ENCODE results near the gene RIOX2.
"Not testable (repeated sequence)": the region's sequence is repeated elsewhere in the genome, so short reads cannot be mapped to it uniquely, and the experiment has no call there.

The RIOX2 gene

GRCh38 chr3:97909830-97910229 lies 62.4 kb downstream of the RIOX2 start:
- not testable (repeated sequence) for DNase-seq

DNA sequence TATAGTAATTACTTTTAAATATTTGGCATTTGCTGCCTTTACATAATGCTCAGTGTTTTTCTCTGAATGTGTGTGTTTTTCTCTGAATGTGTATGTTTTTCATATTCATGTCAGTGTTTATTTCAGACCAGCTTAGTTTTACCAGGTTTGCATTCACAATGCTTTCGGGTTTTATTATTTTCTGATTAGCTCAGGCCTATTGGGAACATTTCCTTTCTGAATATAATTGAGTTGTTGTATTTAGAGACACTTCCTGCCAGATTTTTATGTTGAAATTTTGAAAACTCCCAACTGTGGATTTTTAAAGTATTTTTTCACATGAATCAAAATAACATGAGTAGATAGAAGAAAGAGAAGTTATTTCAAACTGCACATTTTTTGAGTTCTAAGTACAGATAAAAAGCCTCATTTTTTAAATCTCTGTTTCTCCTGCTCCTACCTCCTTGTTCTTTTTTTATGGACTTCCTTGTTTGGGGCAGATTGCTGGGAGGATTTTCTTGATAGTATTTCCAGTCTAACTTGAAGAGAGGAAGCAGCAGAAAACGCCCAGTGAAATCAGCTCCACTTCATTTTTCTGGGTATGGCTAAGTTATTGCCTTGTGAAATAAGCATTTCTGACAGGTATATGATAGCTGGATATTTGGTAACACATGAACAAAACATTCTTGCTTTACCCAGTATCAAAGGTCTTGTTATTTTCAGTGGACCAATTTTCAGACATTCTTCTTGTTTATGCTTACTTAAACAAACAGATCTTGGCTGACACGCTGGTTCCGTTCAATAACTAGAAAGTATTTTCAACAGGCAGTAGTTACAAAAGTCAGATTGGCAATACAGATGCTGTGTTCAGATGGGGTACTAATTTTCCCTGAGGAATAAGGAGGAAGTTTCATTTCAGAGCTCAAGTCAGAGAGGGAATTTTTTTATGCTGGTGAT lies 70.7 kb downstream of the RIOX2 start:
- DNase-seq, result no peak

DNA sequence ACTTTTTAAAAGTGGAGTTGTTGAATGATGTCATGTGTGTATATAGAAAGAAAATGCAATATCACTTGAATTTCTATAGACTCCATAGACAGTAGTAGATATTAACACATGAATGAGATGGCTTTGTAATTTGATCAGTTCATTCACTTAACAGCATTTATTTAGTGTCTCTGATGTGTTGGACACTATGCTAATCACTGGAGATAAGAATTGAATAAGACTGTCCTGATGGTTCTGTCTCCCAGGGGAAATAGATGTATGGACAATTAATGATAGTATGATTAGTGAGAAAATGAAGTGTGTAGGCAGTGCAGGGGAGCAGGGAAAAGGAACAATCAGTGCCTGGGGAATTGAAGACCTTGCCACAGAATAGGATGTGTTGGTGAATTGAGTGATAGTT lies 72.9 kb downstream of the RIOX2 start:
- DNase-seq, result no peak

DNA sequence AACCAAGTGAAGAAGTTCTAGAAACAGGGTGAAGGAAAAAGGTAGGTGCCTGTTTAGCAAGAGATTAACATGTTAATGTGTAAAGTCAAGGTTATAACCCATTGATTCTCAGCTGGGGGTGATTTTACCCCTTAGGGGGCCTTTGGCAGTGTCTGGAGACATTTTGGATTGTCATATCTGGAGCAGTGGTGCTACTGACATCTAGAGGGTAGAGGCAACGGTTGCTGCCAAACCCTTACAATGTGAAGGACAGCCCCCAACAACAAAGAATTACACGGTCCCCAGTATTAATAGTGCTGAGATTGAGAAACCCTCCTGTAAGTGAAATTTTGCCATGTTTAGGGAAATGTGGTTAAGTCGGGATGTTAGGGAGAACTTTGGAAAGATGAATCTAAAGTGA lies 75.7 kb downstream of the RIOX2 start:
- no peak for DNase-seq

DNA sequence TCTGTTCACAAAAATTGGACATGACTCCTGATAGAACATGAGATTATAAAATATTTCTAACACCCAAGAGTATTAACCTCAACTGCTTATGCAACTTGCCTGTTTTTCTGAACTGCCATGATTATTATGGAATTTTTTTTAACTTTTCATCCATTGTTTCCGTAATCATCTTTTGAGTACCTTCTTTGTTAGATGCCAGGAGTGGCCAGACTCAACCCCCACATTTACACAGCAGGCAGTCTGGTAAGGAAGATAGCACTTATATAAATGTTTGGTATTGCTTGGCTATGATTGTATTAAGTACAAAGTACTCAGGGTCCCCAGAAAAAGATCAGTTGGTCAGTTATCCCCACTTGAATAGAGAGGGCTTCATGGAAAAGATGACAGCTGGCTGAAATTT lies 76.1 kb downstream of the RIOX2 start:
- no peak for DNase-seq

- no peak for DNase-seq
These were observed 77.0 kb downstream of the RIOX2 start for GRCh38 chr3:97895216-97895615.

DNA sequence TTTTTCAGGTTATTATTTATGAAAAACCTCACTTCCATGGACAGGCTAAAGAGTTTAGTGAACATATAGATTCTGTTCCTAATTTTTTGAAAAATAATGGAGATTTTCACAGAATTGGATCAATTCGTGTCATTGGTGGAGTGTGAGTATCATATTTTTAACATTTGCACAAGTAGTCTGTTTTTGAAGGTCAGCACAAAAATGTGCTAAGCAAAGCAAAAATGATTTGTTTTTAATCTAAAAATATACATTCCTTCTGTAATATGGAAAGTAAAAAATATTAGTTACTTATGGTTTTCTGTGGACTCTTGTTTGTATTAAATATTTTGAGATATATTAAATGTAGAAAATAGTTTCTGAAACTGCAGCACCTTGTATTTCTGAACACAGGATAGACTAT lies 79.4 kb downstream of the RIOX2 start:
- DNase-seq, result no peak
